Duodenal mucosa (tissue), 2 donors: ENCODE results near the gene SFRP2.

ENCODE experiments used
- H3K27ac ChIP-seq: one replicate; pipeline ENCODE4 v1.7.0; 2013; ENCODE audit warnings: low read depth, low read length
- H3K27me3 ChIP-seq, 2 donors: one replicate each; pipeline ENCODE4 v1.7.0; 2013; ENCODE audit warnings: low read length in 2 of 2, control low read depth in 1 of 2; ENCODE audit not compliant: insufficient read depth in 2 of 2, control insufficient read depth in 1 of 2
- H3K36me3 ChIP-seq, 2 donors: one replicate each; pipeline ENCODE4 v1.7.0; 2013; ENCODE audit warnings: low read length in 2 of 2, control low read depth in 1 of 2; ENCODE audit not compliant: insufficient read depth in 2 of 2, control insufficient read depth in 1 of 2
- H3K4me1 ChIP-seq, 2 donors: one replicate each; pipeline ENCODE4 v1.7.0; 2013; ENCODE audit warnings: low read length in 2 of 2, control low read depth in 1 of 2; ENCODE audit not compliant: insufficient read depth in 2 of 2, control insufficient read depth in 1 of 2
- H3K4me3 ChIP-seq, 2 donors: one replicate each; pipeline ENCODE4 v1.7.0; 2013; ENCODE audit warnings: low read length in 2 of 2, low read depth in 1 of 2
- H3K9ac ChIP-seq, 2 donors: one replicate each; pipeline ENCODE4 v1.7.0; 2013; ENCODE audit warnings: low read length in 2 of 2, low read depth in 1 of 2
- H3K9me3 ChIP-seq, 2 donors: one replicate each; pipeline ENCODE4 v1.7.0; 2013; ENCODE audit warnings: low read length in 2 of 2, control low read depth in 1 of 2; ENCODE audit not compliant: control insufficient read depth in 1 of 2

The SFRP2 gene

DNA sequence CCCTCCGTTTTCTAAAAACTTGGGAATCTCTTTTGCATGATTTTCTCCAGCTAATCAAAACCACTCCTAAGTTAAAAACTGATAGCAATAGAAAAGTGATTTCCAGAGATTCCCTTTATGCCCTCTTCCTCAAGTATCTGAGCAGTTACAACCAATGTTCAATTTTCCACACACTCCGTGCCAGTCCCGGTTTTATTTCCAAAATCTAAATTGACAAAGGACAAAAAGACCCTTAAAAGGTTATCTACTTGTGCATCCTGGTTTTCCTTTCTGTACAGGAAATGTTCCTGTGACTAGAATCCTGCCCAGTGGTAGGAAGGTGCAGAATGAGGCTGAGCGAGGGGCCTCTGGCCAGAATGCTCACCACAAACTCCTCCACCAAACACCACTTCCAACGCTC lies 1.3 kb downstream of the SFRP2 start:
- H3K27me3 ChIP-seq, result peaks cover 69 to 78% of the 10 kb centered on the region in 2 donors
- no peak overlapping the region for H3K4me3 ChIP-seq
- H3K36me3 ChIP-seq, result no peaks in the 10 kb centered on the region
- H3K9ac ChIP-seq, result no peak overlapping the region
- H3K9me3 ChIP-seq, result no peaks in the 10 kb centered on the region
- H3K27ac ChIP-seq, result no peak overlapping the region
- H3K4me1 ChIP-seq, result peaks cover 8 to 13% of the 10 kb centered on the region in 2 donors

DNA sequence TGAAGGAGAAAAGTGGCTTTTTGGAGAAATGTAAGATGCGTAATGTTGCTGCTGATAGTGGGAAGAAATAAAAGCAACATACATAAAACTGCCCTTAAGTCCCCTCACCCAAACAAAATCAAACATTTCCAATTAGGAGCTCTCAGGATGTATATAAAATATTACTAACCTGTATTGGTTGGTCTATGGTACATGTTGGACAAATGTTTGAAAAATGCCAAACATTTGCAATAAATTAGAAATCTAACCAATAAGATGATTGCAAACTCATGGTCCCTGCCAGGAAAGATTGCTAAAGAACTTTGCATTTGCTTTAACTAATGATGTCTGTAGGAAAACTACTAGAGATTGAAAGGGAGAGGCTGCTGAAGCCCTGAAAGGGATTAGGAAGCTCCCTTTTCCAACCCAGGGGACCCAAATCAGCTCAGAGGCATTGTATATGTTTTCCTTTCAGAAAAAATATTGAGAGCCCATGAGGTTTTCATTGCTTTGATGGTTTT lies 1.8 kb downstream of the SFRP2 start:
- Histone ChIP-seq H3K4me3 (no peak overlapping the region), H3K9me3 (no peaks in the 10 kb centered on the region), H3K9ac (no peak overlapping the region), H3K4me1 (peaks cover 3 to 8% of the 10 kb centered on the region in 2 donors), H3K27ac (no peak overlapping the region), H3K27me3 (peaks cover 64 to 77% of the 10 kb centered on the region in 2 donors), H3K36me3 (no peaks in the 10 kb centered on the region)

DNA sequence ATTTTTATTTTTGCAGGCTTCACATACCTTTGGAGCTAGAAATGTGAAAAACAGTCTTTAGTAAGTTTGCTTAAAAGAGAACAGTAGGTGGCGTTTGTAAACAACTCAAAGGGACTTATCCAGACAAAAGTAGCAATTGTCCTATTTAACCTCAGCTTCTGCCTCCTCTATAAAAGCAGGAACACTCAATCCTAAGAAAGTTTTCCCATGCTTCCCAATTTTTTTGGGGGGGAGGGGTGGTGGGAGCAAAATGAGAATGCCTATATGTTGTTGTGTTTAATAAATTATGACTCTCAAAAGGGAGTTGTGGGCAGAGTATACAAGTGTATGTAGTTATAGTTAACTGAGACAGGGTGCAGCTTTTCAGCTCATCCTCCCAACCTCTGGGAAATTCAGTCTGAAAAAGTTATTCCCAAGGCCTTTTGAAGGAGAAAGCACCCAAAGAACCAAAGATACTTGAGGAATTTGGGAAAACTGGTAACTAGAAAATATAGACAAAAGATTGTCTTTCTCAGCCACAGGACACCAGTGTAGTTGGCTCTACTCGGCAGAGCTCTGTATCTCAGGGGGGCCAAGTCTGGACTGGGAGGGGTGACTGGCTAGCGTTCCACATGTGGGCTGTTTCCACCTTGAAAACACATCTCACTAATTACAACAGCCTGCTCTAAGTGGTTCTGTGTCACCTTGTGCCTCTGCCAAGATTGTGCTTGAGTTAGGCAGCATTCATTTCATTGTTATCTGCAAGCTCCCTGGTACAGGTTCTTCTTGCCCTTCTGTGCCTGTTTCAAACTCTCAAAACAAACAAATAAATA lies 2.8 kb downstream of the SFRP2 start:
- Histone ChIP-seq H3K27me3 (peaks cover 54 to 68% of the 10 kb centered on the region in 2 donors), H3K27ac (no peak overlapping the region), H3K36me3 (no peaks in the 10 kb centered on the region), H3K9me3 (no peaks in the 10 kb centered on the region), H3K9ac (no peak overlapping the region), H3K4me3 (no peak overlapping the region), H3K4me1 (peaks cover 0 to 4% of the 10 kb centered on the region in 2 donors)

DNA sequence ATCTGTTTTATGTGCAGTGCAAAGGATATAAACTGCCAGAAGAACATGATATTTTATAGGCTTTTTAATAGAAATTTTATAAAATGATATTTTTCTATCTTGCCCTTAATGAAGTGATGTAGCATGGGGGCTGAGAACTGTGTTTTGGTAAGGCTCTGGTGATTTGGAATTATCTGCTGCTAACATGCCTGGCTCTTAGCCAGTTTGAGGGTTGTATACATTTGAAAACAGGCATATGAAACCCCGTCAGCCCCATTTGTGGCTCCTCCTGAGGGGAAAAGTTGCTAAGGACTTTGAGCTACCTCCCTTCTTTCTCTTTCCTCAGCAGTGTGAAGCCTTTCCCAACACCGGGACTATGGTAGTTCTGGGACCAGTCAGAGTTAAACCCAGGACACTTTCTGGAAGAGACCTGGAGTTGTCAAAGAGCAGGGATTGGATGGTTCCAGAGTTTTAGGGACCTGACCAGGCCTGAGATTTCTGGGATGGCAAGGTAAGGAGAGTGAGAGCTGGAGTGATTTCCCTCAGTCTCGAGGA lies 4.7 kb downstream of the SFRP2 start:
- H3K9ac ChIP-seq, result no peak overlapping the region

DNA sequence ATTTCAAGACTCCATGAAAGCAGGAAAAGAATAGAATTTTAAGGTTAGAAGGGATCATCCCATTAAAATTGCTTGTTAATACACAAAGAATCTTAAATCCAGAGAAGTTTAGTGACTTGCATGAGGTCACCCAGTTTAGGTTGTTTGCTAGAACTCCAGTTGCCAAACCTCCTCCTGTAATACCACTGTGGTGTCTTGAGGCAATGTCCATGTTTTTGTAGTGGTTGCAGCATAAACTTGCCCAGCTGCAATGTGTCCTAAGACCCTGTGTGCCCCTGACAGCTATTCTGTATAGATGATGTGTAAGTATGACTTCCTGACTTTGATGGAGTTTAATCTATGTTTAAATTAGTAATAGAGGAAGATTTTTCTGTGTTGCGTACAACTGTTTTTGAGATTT lies 6.3 kb downstream of the SFRP2 start:
- Histone ChIP-seq H3K9me3 (no peaks in the 10 kb centered on the region), H3K27me3 (peaks cover 21 to 37% of the 10 kb centered on the region in 2 donors), H3K4me1 (no peaks in the 10 kb centered on the region), H3K9ac (no peak overlapping the region), H3K36me3 (no peaks in the 10 kb centered on the region), H3K27ac (no peak overlapping the region), H3K4me3 (no peak overlapping the region)

More for the DNA sequence above, 4.7 kb downstream of the SFRP2 start:
- Histone ChIP-seq H3K4me1 (peaks cover 0 to 4% of the 10 kb centered on the region in 2 donors), H3K27ac (no peak overlapping the region), H3K27me3 (peaks cover 37 to 49% of the 10 kb centered on the region in 2 donors), H3K9me3 (no peaks in the 10 kb centered on the region), H3K4me3 (no peak overlapping the region), H3K36me3 (no peaks in the 10 kb centered on the region)

DNA sequence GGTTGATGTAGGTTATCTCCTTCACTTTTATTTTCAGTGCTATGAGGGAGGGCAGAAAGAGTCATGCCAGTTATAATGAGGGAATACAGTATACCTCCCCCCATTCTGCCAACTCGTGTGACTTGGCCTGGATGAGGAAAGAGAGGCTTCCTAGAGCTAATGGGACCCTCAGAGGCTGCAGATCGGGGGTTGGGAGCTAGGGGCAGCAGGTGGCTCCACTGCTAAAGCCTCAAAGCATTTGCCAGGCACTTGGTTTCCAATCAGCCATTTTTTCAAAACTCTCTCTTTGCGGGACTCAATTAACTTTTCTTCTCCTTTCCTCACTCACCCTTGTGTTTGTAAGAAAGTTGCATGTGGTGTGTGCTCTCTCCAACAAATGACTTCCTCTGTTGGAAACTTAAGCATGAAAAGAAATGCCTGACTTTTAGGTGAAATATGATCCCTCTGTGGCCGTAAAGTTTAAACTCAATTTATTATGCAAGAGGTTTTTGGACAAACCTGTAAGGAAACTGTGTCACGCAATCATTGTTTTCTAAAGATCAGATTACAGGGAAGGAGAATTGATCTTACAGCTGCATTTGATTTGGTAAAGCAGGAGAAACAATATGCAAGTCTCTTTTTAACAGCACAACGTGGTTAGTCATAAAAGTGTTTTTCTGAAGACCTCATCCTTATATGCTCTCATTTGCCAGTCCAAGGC lies 7.0 kb downstream of the SFRP2 start:
- H3K4me1 ChIP-seq, result no peaks in the 10 kb centered on the region
- H3K4me3 ChIP-seq, result no peak overlapping the region
- no peak overlapping the region for H3K9ac ChIP-seq
- no peak overlapping the region for H3K27ac ChIP-seq
- no peaks in the 10 kb centered on the region for H3K9me3 ChIP-seq
- no peaks in the 10 kb centered on the region for H3K36me3 ChIP-seq
- peaks cover 15 to 30% of the 10 kb centered on the region in 2 donors for H3K27me3 ChIP-seq

DNA sequence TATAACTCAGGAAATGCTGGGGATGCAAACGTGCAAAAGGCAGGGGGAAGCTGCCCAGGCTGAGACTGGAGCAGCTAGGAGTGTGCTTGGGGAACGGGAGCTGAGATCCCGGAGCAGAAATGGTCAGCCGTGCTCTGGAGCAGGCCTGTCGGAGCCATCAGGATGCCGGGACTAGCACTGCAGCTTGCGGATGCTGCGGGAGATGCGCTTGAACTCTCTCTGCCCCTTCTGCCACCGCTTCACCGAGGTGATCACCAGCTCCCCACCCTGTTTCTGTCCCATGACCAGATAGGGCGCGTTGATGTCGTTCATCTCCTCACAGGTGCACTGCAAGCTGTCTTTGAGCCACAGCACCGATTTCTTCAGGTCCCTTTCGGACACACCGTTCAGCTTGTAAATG lies 7.6 kb downstream of the SFRP2 start:
- Histone ChIP-seq H3K27me3 (peaks cover 10 to 24% of the 10 kb centered on the region in 2 donors), H3K9me3 (no peaks in the 10 kb centered on the region), H3K36me3 (no peaks in the 10 kb centered on the region), H3K9ac (no peak overlapping the region), H3K4me3 (no peak overlapping the region), H3K4me1 (no peaks in the 10 kb centered on the region), H3K27ac (no peak overlapping the region)

DNA sequence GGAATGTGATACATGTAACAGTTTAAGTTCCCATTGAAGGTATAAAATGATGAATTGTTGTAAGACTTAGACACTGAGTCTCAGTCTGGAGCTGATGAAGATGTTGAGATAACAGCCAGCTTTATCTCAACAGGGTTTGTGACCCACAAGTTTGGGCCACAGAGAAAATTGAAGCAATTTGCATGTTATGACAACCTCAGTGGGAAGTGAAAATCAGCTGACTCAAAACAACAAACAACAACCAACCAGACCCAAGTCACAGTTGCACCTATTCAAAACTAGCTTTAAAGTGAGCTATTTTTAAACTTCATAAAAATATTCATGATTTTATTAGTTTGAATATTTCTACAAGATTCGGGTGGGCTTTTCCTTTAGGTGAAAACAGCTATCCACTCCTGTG lies 8.0 kb downstream of the SFRP2 start:
- H3K27me3 ChIP-seq, result peaks cover 7 to 20% of the 10 kb centered on the region in 2 donors
- H3K36me3 ChIP-seq, result no peaks in the 10 kb centered on the region
- H3K4me3 ChIP-seq, result no peak overlapping the region
- no peak overlapping the region for H3K27ac ChIP-seq
- no peak overlapping the region for H3K9ac ChIP-seq
- no peaks in the 10 kb centered on the region for H3K9me3 ChIP-seq
- no peaks in the 10 kb centered on the region for H3K4me1 ChIP-seq

DNA sequence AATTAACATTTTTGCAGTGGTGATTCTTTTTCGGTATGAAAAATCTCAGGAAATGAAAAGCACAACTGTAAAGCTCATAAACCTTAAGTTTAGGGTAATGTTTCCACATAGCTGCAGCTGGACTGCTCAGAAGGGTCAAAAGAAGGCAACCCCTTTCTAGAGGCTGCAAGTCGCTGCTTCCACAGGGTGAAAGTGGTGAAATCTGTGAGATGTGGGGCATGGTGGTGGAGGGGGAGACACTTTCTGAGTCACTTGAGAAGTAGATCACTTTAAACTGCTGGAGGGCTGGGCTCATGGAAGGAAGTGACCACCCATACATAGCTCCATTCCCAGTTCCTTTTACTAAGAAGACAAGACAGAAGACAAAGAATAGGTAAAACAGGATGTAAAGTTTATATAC lies 8.7 kb downstream of the SFRP2 start:
- H3K4me1 ChIP-seq, result no peaks in the 10 kb centered on the region
- H3K9ac ChIP-seq, result no peak overlapping the region
- H3K27me3 ChIP-seq, result peaks cover 7 to 15% of the 10 kb centered on the region in 2 donors
- H3K9me3 ChIP-seq, result no peaks in the 10 kb centered on the region
- H3K36me3 ChIP-seq, result no peaks in the 10 kb centered on the region
- no peak overlapping the region for H3K4me3 ChIP-seq
- H3K27ac ChIP-seq, result no peak overlapping the region

DNA sequence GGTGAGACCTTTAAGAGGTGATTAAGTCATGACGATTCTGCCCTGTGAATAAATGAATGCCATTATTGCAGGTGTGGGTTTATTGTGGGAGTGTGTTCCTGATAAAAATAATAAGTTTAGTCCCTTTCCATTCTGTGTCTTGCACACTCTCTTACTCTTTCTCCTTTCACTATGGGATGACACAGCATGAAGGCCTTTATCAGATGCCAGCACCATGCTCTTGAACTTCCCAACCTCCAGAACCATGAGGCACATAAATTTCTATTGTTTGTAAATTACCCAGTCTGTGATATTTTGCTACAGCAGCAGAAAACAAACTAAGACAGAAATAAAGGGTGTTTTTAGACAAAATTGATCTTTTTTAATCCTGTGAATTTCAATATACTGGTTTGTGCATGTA lies 10.5 kb downstream of the SFRP2 start:
- Histone ChIP-seq H3K4me3 (no peak overlapping the region), H3K27me3 (peaks cover 0 to 4% of the 10 kb centered on the region in 2 donors), H3K4me1 (no peaks in the 10 kb centered on the region), H3K36me3 (no peaks in the 10 kb centered on the region), H3K9ac (no peak overlapping the region), H3K9me3 (no peaks in the 10 kb centered on the region), H3K27ac (no peak overlapping the region)
